ENCODE measurements around the gene BICDL1. TPM values are rescaled to one million over a fixed set of nuclear protein-coding genes. Genes with fewer than 3 reads are reported as not detected.

Gene BICDL1
- total RNA-seq, 1 experiment from 2014 or later = 14.2 TPM

DNA sequence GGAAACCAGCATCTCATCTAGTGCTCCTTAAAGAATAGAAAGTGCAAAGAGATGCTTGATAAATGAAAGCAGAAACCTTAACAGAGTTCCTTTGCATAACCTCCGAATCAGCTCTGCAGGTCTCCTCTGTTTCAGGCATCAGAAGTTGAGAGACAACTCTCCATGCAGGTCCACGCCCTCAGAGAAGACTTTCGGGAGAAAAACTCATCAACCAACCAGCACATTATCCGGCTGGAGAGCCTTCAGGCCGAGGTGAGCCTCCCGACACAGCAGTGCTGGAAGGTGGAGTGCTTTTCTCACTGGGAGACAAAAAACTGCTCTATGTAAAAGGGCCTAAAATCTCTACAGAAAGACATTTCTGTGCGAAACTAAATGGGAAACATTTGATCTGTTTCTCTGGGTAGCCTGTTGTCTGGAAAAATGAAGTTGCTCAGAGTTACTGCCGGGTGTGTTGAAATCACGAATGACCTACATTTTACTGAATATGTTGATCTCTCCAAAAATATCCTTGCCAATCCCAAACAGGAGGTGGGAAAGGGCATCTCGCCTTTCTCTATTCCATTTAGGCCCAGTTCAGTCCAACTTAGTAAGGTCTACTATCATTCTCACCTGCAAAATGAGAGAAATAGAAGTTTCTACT is 72.7 kb downstream of the BICDL1 start:
- ChIA-PET CTCF (no interaction called here), POLR2A (no interaction called here)
- TF ChIP-seq, protein P1, sequence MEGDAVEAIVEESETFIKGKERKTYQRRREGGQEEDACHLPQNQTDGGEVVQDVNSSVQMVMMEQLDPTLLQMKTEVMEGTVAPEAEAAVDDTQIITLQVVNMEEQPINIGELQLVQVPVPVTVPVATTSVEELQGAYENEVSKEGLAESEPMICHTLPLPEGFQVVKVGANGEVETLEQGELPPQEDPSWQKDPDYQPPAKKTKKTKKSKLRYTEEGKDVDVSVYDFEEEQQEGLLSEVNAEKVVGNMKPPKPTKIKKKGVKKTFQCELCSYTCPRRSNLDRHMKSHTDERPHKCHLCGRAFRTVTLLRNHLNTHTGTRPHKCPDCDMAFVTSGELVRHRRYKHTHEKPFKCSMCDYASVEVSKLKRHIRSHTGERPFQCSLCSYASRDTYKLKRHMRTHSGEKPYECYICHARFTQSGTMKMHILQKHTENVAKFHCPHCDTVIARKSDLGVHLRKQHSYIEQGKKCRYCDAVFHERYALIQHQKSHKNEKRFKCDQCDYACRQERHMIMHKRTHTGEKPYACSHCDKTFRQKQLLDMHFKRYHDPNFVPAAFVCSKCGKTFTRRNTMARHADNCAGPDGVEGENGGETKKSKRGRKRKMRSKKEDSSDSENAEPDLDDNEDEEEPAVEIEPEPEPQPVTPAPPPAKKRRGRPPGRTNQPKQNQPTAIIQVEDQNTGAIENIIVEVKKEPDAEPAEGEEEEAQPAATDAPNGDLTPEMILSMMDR (IDR thresholded peaks at IDR 0.05; ENCODE audit: insufficient read depth in 1 of 2, low read depth in 1 of 2, low read length in 1 of 2, severe bottlenecking in 1 of 2, unreplicated experiment in 1 of 2) = no peak
- intact Hi-C loops (cut with micrococcal nuclease; ENCODE audit: unreplicated experiment) = no loop called here
- Mint-ChIP-seq H3K27me3 (ENCODE audit: insufficient read depth, unreplicated experiment) (no peaks in the 10 kb centered on the region), H3K36me3 (ENCODE audit: insufficient read depth, unreplicated experiment) (no peaks in the 10 kb centered on the region), H3K4me1 (ENCODE audit: low read depth, unreplicated experiment) (peaks cover 28% of the 10 kb centered on the region), H3K9me3 (ENCODE audit: unreplicated experiment) (no peaks in the 10 kb centered on the region), H3K4me3 (ENCODE audit: unreplicated experiment) (no peak overlapping the region), H3K27ac (ENCODE audit: unreplicated experiment) (no peak overlapping the region)
- BruUV-seq (replicated peaks) = no TSS peak
- no peaks in the 10 kb centered on the region for H3K27me3 ChIP-seq (replicated peaks; ENCODE audit: control insufficient read depth, insufficient read depth, low read length)
- no peak overlapping the region for H3K4me3 ChIP-seq (ENCODE audit: low read depth, low read length)
- H3K36me3 ChIP-seq (ENCODE audit: control insufficient read depth, insufficient read depth, low read length) = no peaks in the 10 kb centered on the region
- DNase-seq = no peak
- H3K4me1 ChIP-seq = peaks cover 41% of the 10 kb centered on the region
- no peaks in the 10 kb centered on the region for H3K9me3 ChIP-seq

DNA sequence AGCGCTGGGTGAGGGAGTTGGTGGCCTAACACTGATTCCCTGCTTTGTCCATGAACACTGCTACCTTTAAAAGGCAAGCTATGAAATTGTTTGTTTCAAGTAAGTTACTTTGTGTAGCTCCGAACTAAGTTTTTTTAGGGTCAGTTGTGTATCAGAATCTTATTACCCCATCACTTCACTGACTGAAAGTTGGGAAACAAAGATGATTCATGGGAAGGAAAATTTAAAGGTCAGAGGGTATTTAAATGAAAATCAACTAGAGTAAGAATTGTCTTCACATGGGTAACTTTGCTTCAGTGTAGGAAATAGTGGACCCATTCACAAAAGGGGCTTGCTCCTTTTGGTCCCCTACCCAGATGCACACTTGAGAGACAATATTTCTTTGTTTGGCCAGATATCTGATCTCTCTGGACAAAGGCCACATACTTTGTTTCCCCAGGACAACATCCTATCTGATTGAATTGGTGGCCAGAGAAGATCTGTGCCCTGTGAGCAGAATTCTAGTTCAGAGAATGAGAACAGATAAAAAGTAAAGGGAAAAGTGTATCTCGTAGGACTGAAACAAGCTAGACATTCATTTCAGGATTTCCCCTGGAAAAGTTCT is 74.0 kb downstream of the BICDL1 start:
- Histone ChIP-seq H3K4me1 (peaks cover 41% of the 10 kb centered on the region), H3K36me3 (ENCODE audit: control insufficient read depth, insufficient read depth, low read length) (no peaks in the 10 kb centered on the region), H3K27me3 (replicated peaks; ENCODE audit: control insufficient read depth, insufficient read depth, low read length) (no peaks in the 10 kb centered on the region), H3K4me3 (ENCODE audit: low read depth, low read length) (no peak overlapping the region), H3K9me3 (no peaks in the 10 kb centered on the region)
- Mint-ChIP-seq H3K27me3 (ENCODE audit: insufficient read depth, unreplicated experiment) (no peaks in the 10 kb centered on the region), H3K4me3 (ENCODE audit: unreplicated experiment) (no peak overlapping the region), H3K9me3 (ENCODE audit: unreplicated experiment) (no peaks in the 10 kb centered on the region), H3K4me1 (ENCODE audit: low read depth, unreplicated experiment) (peaks cover 28% of the 10 kb centered on the region), H3K27ac (ENCODE audit: unreplicated experiment) (peak overlapping the region; percentile 2), H3K36me3 (ENCODE audit: insufficient read depth, unreplicated experiment) (no peaks in the 10 kb centered on the region)
- BruUV-seq (replicated peaks) = no TSS peak
- CTCF ChIA-PET = interaction anchor here (2.0 kb wide), 1 partner anchor 24 kb away, joined by 9 read pairs; no protein-coding TSS in a partner anchor
- TF ChIP-seq, protein P1 (IDR thresholded peaks at IDR 0.05; ENCODE audit: insufficient read depth in 1 of 2, low read depth in 1 of 2, low read length in 1 of 2, severe bottlenecking in 1 of 2, unreplicated experiment in 1 of 2) = no peak
- POLR2A ChIA-PET = interaction anchor here (0.6 kb wide), 1 partner anchor 150 kb away, joined by 3 read pairs; no protein-coding TSS in a partner anchor
- intact Hi-C loops (cut with micrococcal nuclease; ENCODE audit: unreplicated experiment) = no loop called here
- DNase-seq = no peak

DNA sequence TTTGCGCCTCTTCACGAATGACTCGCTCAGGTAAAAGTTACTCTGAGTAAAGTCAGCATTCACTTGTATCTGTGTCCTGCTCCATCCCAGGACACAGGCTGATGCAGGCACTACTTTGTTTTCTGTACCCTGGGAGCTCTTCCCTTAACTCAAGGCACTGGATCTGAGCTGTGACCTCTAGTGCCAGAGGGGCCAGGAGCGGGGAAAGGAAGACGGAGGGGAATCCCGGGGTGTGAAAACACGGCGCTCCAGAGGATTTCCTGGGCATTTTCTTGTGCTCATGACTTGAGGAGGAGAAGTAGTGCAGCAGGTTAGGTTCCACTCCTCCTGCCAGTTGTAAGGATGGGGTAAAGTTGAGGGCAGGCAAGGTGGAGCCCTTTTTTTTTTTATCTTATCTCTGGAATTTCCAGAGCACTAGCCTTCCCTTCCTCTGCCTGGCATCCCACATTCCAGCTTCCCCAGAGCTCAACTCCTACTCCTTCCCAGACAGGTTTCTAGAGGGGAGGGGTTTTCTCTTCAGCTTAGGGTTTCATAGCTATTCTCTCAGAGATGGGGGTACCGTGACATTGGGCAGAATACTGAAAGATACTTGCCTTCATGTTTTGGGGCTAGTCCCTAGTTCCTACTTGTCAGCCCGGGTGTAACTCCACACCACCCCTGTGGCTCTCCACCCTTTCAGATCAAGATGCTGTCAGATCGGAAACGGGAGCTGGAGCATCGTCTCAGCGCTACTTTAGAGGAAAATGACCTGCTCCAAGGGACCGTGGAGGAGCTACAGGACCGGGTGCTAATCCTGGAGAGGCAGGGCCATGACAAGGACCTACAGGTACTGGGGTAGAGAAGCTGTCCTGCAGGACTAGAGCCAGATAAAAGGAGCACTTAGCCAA is 75.3 kb downstream of the BICDL1 start:
- no TSS peak for BruUV-seq (replicated peaks)
- H3K27ac Mint-ChIP-seq (ENCODE audit: unreplicated experiment) = peak overlapping the region; percentile 73
- CTCF ChIA-PET = interaction anchor here (0.5 to 2.0 kb wide), 2 partner anchors 23 to 137 kb away, joined by 4 to 9 read pairs; no protein-coding TSS in a partner anchor
- peak; percentile 51 to 74 for DNase-seq
- peak overlapping the region; percentile 36 for H3K4me3 Mint-ChIP-seq (ENCODE audit: unreplicated experiment)
- H3K9me3 ChIP-seq = no peaks in the 10 kb centered on the region
- H3K27me3 Mint-ChIP-seq (ENCODE audit: insufficient read depth, unreplicated experiment) = no peaks in the 10 kb centered on the region
- H3K36me3 Mint-ChIP-seq (ENCODE audit: insufficient read depth, unreplicated experiment) = no peaks in the 10 kb centered on the region
- intact Hi-C loops (cut with micrococcal nuclease; ENCODE audit: unreplicated experiment) = loop anchor here (2.0 kb wide), 1 partner anchor 23 kb away; no protein-coding TSS in a partner anchor
- H3K36me3 ChIP-seq (ENCODE audit: control insufficient read depth, insufficient read depth, low read length) = no peaks in the 10 kb centered on the region
- H3K4me1 Mint-ChIP-seq (ENCODE audit: low read depth, unreplicated experiment) = peaks cover 28% of the 10 kb centered on the region
- POLR2A ChIA-PET = interaction anchor here (0.5 to 0.9 kb wide), 5 partner anchors 23 to 1142 kb away, joined by 3 to 4 read pairs (median 4); no protein-coding TSS in a partner anchor
- H3K4me1 ChIP-seq = peaks cover 41% of the 10 kb centered on the region
- no peaks in the 10 kb centered on the region for H3K9me3 Mint-ChIP-seq (ENCODE audit: unreplicated experiment)
- TF ChIP-seq, protein P1 (IDR thresholded peaks at IDR 0.05; ENCODE audit: insufficient read depth in 1 of 2, low read depth in 1 of 2, low read length in 1 of 2, severe bottlenecking in 1 of 2, unreplicated experiment in 1 of 2) = no peak
- no peaks in the 10 kb centered on the region for H3K27me3 ChIP-seq (replicated peaks; ENCODE audit: control insufficient read depth, insufficient read depth, low read length)
- H3K4me3 ChIP-seq (ENCODE audit: low read depth, low read length) = no peak overlapping the region
